Dendritic cell treated with granulocyte-macrophage colony-stimulating factor and Interleukin-4, amounts not matched to agents 40 ng/mL and 50 ng/mL, for 4 days (primary cell): ENCODE results near the gene RGMA.
A peak's percentile ranks its signal among the peaks of the same experiment; 100 is the strongest.
"Not testable (repeated sequence)": the region's sequence is repeated elsewhere in the genome, so short reads cannot be mapped to it uniquely, and the experiment has no call there.

Source experiments
- H3K27ac Mint-ChIP-seq: one replicate; pipeline ENCODE4 v1.8.0; 2022; ENCODE audit warnings: mild to moderate bottlenecking, mixed read lengths
- H3K27me3 Mint-ChIP-seq: one replicate; pipeline ENCODE4 v1.8.0; 2022; ENCODE audit warnings: mild to moderate bottlenecking, mixed read lengths
- H3K36me3 Mint-ChIP-seq: one replicate; pipeline ENCODE4 v1.8.0; 2022; ENCODE audit warnings: low read depth, mixed read lengths
- H3K4me1 Mint-ChIP-seq: one replicate; pipeline ENCODE4 v1.8.0; 2022; ENCODE audit warnings: low read depth, mixed read lengths
- H3K4me3 Mint-ChIP-seq: one replicate; pipeline ENCODE4 v1.8.0; 2022; ENCODE audit warnings: mild to moderate bottlenecking, moderate library complexity, mixed read lengths
- H3K9me3 Mint-ChIP-seq: one replicate; pipeline ENCODE4 v1.8.0; 2022; ENCODE audit warnings: mixed read lengths
- intact Hi-C: fragments of 100-400 bp; cut with micrococcal nuclease; formaldehyde crosslinking; loops from one replicate; pipeline ENCODE4 v1.15.0; 2022

RGMA gene

DNA sequence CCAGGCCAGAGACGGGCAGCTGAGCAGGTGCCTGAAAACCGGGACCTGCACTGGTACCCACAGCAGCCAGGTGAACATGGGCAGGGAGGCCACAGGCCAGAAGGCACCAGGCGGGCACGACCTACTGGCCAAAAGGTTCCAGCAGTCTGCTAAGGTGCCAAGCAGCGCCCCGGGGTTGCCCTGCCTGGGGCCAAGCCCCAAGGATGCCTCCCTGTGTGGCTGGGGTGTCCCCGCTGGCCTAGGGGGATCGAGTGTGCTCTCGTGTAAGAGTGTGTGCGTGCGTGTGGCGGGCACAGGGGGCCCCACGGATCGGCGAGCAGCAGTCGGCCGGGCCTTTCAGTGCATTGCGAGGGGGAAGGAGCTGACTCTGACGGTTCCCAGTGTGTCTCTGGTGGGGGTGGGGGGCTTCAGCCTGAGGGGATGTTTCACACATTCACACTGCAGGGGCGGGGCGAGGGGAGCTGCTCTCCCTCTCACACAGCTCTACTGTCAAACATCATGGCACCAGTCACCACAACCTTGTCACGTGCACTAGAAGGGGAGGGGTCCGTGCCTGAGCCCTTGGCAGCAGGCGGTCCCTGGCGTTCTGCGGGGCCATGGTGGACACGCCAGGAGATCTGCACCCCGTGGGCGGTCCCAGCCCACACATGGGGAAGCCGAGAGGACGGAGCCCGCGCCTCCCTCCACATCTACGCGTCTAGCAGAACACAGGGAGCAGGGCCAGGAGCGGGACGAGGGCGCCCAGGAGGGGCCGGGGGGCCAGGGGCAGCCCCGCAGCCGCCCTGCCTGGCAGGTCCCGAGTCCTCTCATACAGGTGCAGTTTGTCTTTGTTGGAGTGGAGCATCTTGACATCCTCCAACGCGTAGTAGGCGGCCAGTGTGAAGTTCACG, 44.5 kb downstream of the RGMA start:
- Mint-ChIP-seq H3K27me3 (peaks cover 42% of the 10 kb centered on the region), H3K36me3 (no peaks in the 10 kb centered on the region), H3K4me1 (peaks cover 45% of the 10 kb centered on the region), H3K27ac (no peak overlapping the region), H3K4me3 (no peak overlapping the region), H3K9me3 (peaks cover 13% of the 10 kb centered on the region)
- intact Hi-C loops: no loop called here

DNA sequence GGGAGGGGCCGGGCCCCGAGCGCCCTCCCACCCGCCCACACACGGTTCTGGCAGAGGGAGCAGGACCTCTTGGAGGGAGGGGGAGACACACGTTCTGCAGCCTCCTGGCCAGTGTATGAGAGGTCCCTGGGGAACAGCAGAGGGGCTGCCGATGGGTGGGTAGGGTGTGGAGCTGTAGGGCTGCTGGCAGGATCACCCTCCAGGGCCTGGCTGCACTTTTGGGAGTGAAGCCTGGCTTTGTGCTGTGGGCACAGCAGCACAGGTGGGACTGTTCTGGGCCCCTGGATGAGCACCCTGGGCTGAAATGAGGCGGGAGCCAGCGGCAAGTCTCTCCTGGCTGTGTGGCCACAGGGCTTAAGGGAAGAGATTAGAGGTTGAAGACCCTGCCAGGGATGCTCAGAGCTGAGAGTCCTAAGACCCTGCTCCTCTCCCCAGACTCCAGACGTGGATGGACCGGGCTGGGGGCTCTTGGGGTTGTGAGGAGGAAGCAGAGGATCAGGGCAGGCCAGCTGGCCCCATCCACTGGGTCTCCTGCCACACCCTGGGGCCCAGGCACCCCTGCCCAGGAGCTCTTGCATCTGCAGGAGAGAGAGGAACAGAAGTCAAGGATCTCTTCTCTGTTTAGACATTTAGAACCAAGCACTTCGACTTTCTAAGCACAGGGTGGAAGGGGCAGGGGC, 45.2 kb downstream of the RGMA start:
- peaks cover 36% of the 10 kb centered on the region for H3K27me3 Mint-ChIP-seq
- H3K4me3 Mint-ChIP-seq: no peak overlapping the region
- H3K9me3 Mint-ChIP-seq: peaks cover 13% of the 10 kb centered on the region
- no peaks in the 10 kb centered on the region for H3K36me3 Mint-ChIP-seq
- peaks cover 39% of the 10 kb centered on the region for H3K4me1 Mint-ChIP-seq
- no peak overlapping the region for H3K27ac Mint-ChIP-seq
- intact Hi-C loops: no loop called here

DNA sequence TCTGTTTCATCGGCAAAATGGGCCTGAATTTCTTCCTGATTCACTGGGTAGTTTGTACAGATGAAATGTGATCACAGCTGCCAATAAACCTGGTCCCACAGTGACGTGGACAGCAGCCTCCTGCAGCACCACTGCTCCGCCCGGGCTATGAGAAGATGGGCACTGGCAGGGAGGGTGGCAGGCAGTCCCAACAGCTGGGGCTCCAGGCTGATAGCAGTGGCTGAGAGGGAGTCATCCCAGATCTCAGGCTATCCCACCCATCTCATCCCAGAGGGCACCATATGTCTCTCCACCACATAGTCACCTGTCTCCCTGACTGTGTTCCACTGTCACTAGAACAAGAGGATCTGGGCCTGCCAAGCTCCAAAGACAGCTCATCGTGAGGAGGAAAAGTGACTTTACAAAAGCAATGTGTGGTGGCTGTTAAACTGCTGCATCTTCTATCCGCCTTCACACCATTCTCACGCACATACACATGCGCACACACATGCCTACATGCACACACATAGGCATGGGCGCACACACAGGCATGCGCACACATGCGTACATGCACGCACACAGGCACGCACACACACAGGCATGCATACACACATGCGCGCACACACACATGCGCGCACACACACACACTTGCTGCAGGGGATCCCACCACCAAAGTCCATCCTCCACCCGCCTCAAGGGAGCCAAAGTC, 46.2 kb downstream of the RGMA start:
- Mint-ChIP-seq H3K27me3 (peaks cover 30% of the 10 kb centered on the region), H3K4me3 (no peak overlapping the region), H3K27ac (peak overlapping the region; percentile 17), H3K36me3 (no peaks in the 10 kb centered on the region), H3K4me1 (peaks cover 32% of the 10 kb centered on the region), H3K9me3 (peaks cover 13% of the 10 kb centered on the region)
- intact Hi-C loops: no loop called here

DNA sequence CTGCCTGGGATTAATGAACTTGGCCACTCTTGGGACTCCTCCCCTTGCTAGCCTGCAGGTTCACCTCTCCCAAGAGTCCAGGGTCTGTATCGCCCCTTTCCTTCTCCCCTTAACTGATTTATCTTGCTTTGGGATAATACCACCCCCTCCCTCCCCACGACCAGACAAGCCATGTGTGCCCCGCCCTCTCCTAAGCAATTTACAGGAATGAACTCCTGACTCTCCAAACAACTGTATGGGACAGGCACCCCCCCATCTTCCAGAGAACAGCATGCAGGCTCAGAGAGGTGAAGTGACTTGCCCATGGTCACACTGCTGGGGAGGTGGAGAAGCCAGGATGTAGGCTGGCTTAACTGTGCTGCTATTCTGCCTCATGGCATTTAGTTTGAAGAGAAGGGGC, 46.8 kb downstream of the RGMA start:
- Mint-ChIP-seq H3K27me3 (peaks cover 27% of the 10 kb centered on the region), H3K4me1 (peaks cover 33% of the 10 kb centered on the region), H3K36me3 (no peaks in the 10 kb centered on the region), H3K4me3 (no peak overlapping the region), H3K27ac (no peak overlapping the region), H3K9me3 (peaks cover 13% of the 10 kb centered on the region)
- intact Hi-C loops: no loop called here

DNA sequence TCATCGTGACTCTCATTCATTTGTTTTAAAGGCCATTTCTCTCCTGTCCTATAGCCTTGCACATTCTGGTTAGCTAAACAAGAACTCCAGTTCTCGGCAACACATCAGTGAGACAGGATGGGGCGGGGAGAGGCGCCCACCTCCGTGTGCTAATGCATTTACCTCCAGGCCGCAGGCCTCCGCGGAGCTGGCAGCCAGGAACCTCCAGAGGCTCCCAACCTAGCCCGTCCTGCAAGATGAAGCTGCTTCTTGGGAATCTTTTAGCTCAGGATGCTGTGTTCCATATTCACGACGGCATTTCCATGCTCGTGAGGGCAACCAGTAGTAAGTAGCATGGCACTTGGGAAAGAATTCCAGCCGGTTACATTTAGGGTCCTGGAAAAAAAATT, 47.9 kb downstream of the RGMA start:
- Mint-ChIP-seq H3K4me3 (no peak overlapping the region), H3K4me1 (peaks cover 43% of the 10 kb centered on the region), H3K27ac (no peak overlapping the region), H3K27me3 (peaks cover 25% of the 10 kb centered on the region), H3K36me3 (no peaks in the 10 kb centered on the region), H3K9me3 (peaks cover 6% of the 10 kb centered on the region)
- intact Hi-C loops: no loop called here

DNA sequence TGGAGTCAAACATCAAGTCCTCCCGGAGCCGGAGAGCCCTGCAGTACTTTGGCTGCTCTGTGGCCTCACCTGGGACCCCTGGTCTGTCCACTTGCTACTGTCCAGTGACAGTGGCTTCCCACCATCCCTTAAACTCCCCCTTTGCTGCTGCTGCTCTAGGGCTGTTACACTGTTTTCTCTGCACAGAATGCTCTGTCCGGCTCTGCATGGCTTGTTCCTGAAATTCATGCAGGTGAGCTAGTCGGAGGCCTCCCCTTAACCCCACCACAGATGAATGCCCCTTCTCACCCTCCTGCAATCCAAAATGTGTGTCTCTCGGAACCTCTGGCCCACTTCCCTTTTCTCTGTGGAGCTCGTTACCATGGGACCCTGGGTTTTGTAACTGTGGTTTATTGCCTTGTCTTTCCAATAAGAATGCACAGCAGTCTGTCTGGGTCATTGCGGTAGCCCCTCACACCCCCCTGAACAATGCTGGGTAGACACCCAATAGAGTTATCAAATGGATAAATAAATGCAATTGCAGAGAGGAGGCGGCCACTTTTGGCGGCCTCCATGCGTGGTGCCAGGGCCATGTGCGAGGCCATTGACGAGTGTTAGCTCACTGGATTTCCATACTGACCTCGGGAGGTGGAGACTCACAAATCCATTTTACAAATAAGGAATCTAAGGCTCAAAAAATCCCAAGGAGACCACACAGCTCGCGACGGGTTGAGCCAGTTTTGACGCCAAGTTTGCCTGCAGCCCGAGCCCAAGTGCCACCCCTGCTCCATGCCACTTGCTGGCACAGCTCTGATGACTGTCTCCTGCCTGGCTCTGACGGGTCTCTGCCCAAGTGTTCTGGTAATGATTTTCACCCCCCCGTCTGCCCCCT, 48.5 kb downstream of the RGMA start:
- Mint-ChIP-seq H3K4me1 (peaks cover 47% of the 10 kb centered on the region), H3K36me3 (no peaks in the 10 kb centered on the region), H3K27me3 (peaks cover 25% of the 10 kb centered on the region), H3K4me3 (no peak overlapping the region), H3K27ac (no peak overlapping the region), H3K9me3 (no peaks in the 10 kb centered on the region)
- intact Hi-C loops: no loop called here

DNA sequence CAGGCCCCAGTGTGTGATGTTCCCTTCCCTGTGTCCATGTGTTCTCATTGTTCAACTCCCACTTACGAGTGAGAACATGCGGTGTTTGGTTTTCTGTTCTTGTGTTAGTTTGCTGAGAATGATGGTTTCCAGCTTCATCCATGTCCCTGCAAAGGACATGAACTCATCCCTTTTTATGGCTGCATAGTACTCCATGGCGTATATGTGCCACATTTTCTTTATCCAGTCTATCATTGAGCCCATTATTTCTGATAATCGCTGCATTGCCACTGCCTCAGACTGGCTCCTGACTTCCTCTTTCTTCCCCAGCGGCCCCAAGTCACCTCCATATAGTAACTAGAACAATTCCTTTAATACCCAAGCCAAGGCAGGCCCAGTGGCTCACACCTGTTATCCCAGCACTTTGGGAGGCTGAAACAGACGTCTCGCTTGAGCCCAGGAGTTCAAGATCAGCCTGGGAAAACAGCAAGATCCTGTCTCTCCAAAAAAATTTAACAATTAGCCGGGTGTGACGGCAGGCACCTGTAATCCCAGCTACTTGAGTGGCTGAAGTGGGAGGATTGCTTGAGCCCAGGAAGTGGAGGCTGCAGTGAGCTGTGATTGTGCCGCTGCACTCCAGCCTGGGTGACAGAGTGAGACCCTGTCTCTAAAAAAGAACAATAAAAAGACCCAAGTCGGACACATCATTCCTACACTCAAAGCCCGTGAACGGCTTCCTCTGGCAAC, 49.3 kb downstream of the RGMA start:
- H3K9me3 Mint-ChIP-seq, intact Hi-C loops, H3K27ac Mint-ChIP-seq, H3K36me3 Mint-ChIP-seq, H3K4me3 Mint-ChIP-seq: not testable (repeated sequence)
- peaks cover 25% of the 10 kb centered on the region for H3K27me3 Mint-ChIP-seq
- H3K4me1 Mint-ChIP-seq: peaks cover 47% of the 10 kb centered on the region

DNA sequence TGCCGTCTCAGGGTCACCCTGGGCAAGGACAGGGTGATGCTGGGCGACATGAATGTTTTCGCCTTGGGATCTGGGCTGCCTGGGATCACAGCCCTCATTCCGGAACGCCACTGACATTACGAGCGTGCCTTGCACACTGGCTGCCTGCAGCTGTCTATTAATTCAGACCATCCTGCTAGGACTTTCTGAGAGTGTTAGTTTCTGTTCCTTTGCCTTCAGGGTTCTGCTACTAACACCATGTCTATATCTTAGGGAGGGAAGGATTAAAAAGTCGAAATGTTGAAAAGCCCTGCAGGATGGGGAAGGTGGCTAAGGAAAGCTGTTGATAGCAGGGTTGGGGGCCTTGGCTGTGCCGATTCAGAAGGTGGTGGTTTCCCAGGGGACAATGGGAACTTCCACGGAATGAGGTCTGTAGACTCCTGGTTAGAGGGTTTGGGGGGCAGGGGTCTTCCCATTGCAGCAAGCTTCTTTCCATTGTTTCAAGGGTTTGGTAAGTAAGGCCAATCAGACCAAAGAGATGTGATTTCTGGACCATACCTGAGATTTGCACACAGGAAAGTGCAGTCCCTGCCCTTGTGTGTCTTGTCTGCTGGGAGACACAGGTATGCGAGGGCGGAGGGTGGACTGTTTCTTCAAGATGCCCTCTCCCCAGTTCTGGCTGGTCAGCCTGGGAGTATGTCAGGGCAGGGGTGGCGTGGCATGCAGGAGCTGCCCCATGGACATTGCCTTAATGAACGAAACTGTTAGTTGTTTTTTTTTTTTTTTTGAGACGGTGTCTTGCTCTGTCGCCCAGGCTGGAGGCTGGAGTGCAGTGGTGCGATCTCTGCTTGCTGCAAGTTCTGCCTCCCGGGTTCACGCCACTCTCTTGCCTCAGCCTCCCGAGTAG, 50.9 kb downstream of the RGMA start:
- H3K36me3 Mint-ChIP-seq: no peaks in the 10 kb centered on the region
- peaks cover 25% of the 10 kb centered on the region for H3K27me3 Mint-ChIP-seq
- no peaks in the 10 kb centered on the region for H3K9me3 Mint-ChIP-seq
- no peak overlapping the region for H3K4me3 Mint-ChIP-seq
- intact Hi-C loops: no loop called here
- peaks cover 47% of the 10 kb centered on the region for H3K4me1 Mint-ChIP-seq
- peak overlapping the region; percentile 79 for H3K27ac Mint-ChIP-seq

DNA sequence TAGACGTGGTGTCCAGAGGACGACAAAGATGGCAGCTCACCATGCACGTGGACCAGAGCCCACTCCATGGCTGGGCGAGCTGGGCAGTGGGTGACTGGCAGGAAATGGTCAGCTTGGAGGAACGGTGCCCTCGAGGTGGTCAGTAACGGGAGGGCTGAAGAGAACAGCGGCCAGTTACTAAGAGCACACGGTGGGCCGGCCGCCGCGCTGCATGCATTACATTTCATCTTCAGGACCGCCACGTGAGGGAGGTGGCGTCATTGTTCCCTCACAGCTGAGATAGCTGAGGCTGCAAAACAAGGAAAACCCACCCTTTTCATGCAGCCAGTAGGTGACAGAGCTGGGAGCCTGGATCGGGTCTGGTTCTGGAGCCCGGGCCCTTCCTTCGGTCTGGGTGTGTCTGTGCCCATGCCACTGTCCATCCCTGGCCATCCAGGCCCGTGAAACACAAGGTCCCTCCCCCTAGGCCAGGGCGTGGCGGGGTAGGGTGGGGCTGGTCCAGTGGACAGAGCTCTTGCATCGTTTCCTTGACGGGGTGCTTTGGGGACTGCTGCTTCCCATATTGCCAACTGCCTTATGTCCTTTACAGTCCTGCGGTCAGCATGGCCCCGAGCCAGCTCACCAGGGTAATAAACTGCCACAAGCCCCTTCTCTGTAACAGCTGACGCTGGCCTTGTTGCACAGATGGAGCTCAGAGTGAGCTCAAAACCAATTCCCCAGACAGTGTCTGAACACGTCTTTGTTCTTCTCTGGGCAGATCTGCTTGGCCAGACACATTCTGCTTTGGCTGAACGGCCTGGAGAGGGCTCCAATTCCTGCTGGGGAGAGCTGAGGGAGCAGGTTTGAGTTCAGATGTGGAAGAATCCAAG, 51.8 kb downstream of the RGMA start:
- peak overlapping the region; percentile 79 for H3K27ac Mint-ChIP-seq
- peaks cover 25% of the 10 kb centered on the region for H3K27me3 Mint-ChIP-seq
- intact Hi-C loops: no loop called here
- no peaks in the 10 kb centered on the region for H3K36me3 Mint-ChIP-seq
- peaks cover 45% of the 10 kb centered on the region for H3K4me1 Mint-ChIP-seq
- no peaks in the 10 kb centered on the region for H3K9me3 Mint-ChIP-seq
- no peak overlapping the region for H3K4me3 Mint-ChIP-seq

DNA sequence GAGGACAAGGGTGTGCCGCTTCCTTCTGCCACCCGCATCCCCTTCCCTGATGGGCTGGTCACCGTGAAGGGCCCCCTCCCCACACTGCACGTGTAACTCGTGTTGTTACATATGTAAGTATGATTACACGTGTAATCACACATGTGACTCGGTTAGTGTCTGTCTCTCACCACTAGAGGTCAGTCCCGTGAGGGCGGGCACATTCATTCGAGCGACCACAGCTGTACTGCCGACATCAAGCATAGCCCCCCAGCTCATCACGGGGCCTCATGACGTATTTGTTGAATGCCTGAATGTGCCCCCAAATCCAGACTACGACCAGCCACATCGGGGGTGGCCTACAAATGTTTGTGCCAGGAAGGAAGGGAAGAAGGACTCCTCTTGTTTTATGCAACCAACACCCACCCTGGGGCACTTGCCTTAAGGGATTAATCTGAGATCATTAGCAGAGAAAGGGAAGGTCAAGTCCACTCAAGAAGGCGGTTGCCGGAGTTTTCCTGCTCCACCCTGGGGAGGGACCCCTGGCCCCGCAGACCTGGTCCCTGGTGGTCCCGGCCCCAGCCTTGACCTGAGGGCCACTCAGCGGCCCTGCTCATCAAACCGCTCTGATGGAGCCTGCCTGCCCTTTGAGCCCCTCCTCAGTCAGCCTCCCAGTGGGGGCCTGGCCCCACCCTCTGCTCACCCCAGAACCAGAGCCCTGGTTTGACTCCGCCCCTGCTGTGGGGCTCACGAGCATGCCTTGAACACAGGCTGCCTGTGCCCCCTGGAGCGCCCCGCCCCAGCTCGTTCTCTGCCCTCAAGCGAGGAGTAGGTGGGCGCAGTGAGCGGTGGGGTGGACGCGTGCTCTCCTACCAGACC, 52.8 kb downstream of the RGMA start:
- Mint-ChIP-seq H3K9me3 (no peaks in the 10 kb centered on the region), H3K27ac (peak overlapping the region; percentile 70), H3K4me3 (peak overlapping the region; percentile 59), H3K27me3 (peaks cover 31% of the 10 kb centered on the region), H3K4me1 (peaks cover 41% of the 10 kb centered on the region), H3K36me3 (no peaks in the 10 kb centered on the region)
- intact Hi-C loops: no loop called here
